Uterus (tissue), 2 donors: Measurements from ENCODE around the gene ROBO2.

Experiments
- CTCF ChIP-seq, 4 experiments: fragments of 200-600 bp in 2 of 4; fragments of 450-650 bp in 2 of 4; sonication (generic) in 2 of 4; IDR thresholded peaks; one replicate each; pipeline ENCODE4 v1.5.1; 2016 to 2019; ENCODE audit warnings: antibody characterized with exemption in 4 of 4, mild to moderate bottlenecking in 2 of 4, moderate library complexity in 1 of 4
- POLR2A ChIP-seq, 2 donors: fragments of 450-650 bp; IDR thresholded peaks; one replicate each; pipeline ENCODE4 v1.6.1; 2016; ENCODE audit warnings: antibody characterized with exemption in 2 of 2, mild to moderate bottlenecking in 1 of 2, moderate library complexity in 1 of 2

DNA sequence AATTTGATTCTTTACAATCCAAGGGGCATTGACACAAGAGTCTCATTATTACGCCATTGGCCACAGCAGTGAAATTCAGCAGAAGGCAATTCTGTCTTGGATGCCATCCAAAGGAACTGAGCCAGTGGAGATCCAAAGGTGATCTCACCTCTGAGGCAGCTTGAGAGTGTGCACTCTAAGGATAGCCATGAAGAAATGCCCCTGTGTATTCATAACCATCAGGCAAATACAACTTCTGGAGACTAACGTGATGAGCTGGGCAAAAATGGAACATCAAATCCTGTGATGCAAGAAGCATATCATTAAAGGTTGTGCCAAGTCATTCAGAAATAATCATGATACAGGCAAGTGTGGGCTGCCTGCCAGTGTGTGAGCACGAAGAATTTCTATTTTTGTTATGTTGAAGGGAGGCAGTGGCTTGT, 41.4 kb downstream of the ROBO2 start:
- no peak for TF ChIP-seq CTCF (IDR thresholded peaks at IDR 0.05)
- TF ChIP-seq POLR2A (IDR thresholded peaks at IDR 0.05), result no peak
